Measurements from ENCODE around the gene RRP7A.
"Not testable (repeated sequence)": the region's sequence is repeated elsewhere in the genome, so short reads cannot be mapped to it uniquely, and the experiment has no call there.

RRP7A gene

DNA sequence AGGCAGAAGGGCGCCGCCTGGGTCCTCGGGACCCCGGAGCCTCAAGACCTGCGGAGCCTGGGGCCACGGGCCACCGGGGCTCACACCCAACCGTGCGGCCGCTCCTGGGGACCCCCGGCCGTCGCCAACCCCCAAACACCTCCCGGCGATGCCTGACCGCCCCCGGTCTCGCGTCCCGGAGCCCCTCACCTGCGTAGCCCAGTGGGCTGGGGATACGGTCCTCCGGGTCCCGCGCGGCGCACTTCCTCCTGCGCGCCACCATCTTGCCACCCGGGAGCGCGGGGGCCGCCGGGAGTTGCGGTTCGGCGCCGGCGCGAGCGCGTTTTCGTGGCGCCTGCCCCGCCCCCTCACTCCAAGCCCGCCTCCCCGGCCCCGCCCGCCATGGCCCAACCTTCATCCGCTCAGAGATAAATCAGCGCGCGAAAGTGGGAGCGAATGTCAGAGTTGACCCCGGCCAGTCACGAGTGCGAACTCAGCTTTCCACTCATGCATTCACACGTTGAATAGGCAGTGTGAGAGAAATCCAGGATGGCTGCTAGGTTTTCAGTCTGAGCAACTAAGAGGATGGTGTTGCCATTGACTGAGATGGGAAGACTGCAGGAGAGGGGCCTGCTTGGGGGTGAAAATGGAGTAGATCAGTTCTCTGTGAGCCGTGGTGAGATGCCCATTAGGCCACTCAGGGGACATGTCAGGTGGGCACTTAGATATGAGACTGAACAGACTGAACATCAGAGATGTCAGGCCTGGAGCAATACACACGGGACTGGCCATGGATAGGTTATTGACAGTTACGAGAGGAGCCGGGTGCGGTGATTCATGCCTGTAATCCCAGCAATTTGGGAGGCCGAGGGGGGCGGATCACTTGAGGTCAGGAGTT lies at the start of gene RRP7A:
TSS of gene RRP7A (minus strand) at position 272 of the 877 bp plus-strand sequence. CDS start at position 262, 10 bp downstream.
- H3K27me3 ChIP-seq (ENCODE audit: insufficient read depth, insufficient read length) = no peaks in the 10 kb centered on the region
- peak within 1 kb of the TSS; percentile 82 for H3K9ac ChIP-seq (ENCODE audit: insufficient read length, low read depth)
- H3K4me1 ChIP-seq (ENCODE audit: insufficient read depth, insufficient read length) = no peaks in the 10 kb centered on the region
- H3K9me3 ChIP-seq (ENCODE audit: insufficient read depth, low read length) = no peaks in the 10 kb centered on the region
- TF ChIP-seq YY1 (IDR thresholded peaks at IDR 0.05; ENCODE audit: insufficient read depth, insufficient read length) (peak; percentile 64), ZNF274 (IDR thresholded peaks at IDR 0.05; ENCODE audit: low read depth, low read length) (no peak)
- DNase-seq (ENCODE audit: low read depth, low spot score) = peak; percentile 43
- H3K4me3 ChIP-seq (ENCODE audit: insufficient read length, low read depth) = peak within 1 kb of the TSS; percentile 72
- peaks cover 22% of the 10 kb centered on the region for H3K36me3 ChIP-seq (ENCODE audit: insufficient read depth, insufficient read length, low read length)

- not testable (repeated sequence) for H3K4me3 ChIP-seq (ENCODE audit: insufficient read length, low read depth); H3K9me3 ChIP-seq (ENCODE audit: insufficient read depth, low read length); H3K4me1 ChIP-seq (ENCODE audit: insufficient read depth, insufficient read length); H3K9ac ChIP-seq (ENCODE audit: insufficient read length, low read depth); H3K27me3 ChIP-seq (ENCODE audit: insufficient read depth, insufficient read length); DNase-seq (ENCODE audit: low read depth, low spot score)
- H3K36me3 ChIP-seq (ENCODE audit: insufficient read depth, insufficient read length, low read length) = peaks cover 14% of the 10 kb centered on the region
Measured at GRCh38 chr22:42567950-42568349, 48.4 kb upstream of the RRP7A start.

DNA sequence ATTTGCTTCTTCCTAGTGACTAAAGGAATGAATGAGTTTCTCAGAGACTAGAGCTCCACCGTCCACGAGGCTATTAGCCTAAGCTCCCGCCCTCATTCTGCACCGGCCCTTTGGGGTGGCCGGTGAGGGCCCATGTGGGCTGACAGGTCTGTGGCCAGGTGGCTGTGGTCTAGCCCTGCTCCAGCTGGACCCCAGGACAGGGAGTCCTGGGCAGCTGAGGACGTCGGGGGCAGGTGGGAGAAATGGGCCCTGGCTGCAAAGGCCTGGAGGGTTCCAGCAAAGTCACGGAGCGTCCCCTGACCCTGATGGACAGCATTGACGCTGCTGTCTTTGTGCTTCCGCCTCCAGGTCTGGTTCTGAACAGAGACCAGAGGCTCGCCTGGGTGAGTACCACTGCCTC lies 46.4 kb upstream of the RRP7A start:
- no peak for DNase-seq (ENCODE audit: low read depth, low spot score)
- H3K4me3 ChIP-seq (ENCODE audit: insufficient read length, low read depth) = no peak overlapping the region
- no peaks in the 10 kb centered on the region for H3K9me3 ChIP-seq (ENCODE audit: insufficient read depth, low read length)
- H3K36me3 ChIP-seq (ENCODE audit: insufficient read depth, insufficient read length, low read length) = peaks cover 6% of the 10 kb centered on the region
- no peak for TF ChIP-seq SUZ12 (IDR thresholded peaks at IDR 0.05; ENCODE audit: extremely low read depth, insufficient read depth, insufficient read length)
- TF ChIP-seq YY1 (IDR thresholded peaks at IDR 0.05; ENCODE audit: insufficient read depth, insufficient read length) = no peak
- TF ChIP-seq ZNF274 (IDR thresholded peaks at IDR 0.05; ENCODE audit: low read depth, low read length) = no peak
- peaks cover 3% of the 10 kb centered on the region for H3K4me1 ChIP-seq (ENCODE audit: insufficient read depth, insufficient read length)
- no peak overlapping the region for H3K9ac ChIP-seq (ENCODE audit: insufficient read length, low read depth)
- no peaks in the 10 kb centered on the region for H3K27me3 ChIP-seq (ENCODE audit: insufficient read depth, insufficient read length)

DNA sequence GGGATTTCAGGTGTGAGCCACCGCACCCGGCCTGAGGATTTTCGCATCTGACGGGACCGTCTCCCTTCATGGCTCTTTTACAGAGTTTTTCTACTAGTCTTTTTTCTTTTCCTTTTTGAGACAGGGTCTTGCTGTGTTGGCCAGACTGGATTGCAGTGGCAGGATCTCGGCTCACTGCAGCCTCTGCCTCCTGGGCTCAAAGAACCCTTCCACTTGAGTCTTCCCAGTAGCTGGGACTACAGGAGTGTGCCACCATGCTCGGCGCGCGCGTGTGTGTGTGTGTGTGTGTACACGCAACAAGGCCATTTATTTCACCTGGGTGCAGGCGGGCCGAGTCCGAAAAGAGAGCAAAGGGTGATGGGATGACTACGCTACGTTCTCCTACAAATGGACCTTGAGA lies 45.1 kb upstream of the RRP7A start:
- H3K36me3 ChIP-seq (ENCODE audit: insufficient read depth, insufficient read length, low read length) = peaks cover 6% of the 10 kb centered on the region
- no peak for DNase-seq (ENCODE audit: low read depth, low spot score)
- no peak for TF ChIP-seq ZNF274 (IDR thresholded peaks at IDR 0.05; ENCODE audit: low read depth, low read length)
- TF ChIP-seq SUZ12 (IDR thresholded peaks at IDR 0.05; ENCODE audit: extremely low read depth, insufficient read depth, insufficient read length) = no peak
- TF ChIP-seq YY1 (IDR thresholded peaks at IDR 0.05; ENCODE audit: insufficient read depth, insufficient read length) = no peak

GRCh38 chr22:42563943-42564342 lies 44.3 kb upstream of the RRP7A start:
- H3K4me1 ChIP-seq (ENCODE audit: insufficient read depth, insufficient read length); H3K36me3 ChIP-seq (ENCODE audit: insufficient read depth, insufficient read length, low read length); H3K9ac ChIP-seq (ENCODE audit: insufficient read length, low read depth); H3K9me3 ChIP-seq (ENCODE audit: insufficient read depth, low read length); H3K27me3 ChIP-seq (ENCODE audit: insufficient read depth, insufficient read length); DNase-seq (ENCODE audit: low read depth, low spot score); H3K4me3 ChIP-seq (ENCODE audit: insufficient read length, low read depth): not testable (repeated sequence)

More for the DNA sequence above, 45.1 kb upstream of the RRP7A start:
- Histone ChIP-seq H3K9me3 (ENCODE audit: insufficient read depth, low read length) (no peaks in the 10 kb centered on the region), H3K27me3 (ENCODE audit: insufficient read depth, insufficient read length) (no peaks in the 10 kb centered on the region), H3K4me1 (ENCODE audit: insufficient read depth, insufficient read length) (peaks cover 3% of the 10 kb centered on the region), H3K9ac (ENCODE audit: insufficient read length, low read depth) (no peak overlapping the region), H3K4me3 (ENCODE audit: insufficient read length, low read depth) (no peak overlapping the region)

DNA sequence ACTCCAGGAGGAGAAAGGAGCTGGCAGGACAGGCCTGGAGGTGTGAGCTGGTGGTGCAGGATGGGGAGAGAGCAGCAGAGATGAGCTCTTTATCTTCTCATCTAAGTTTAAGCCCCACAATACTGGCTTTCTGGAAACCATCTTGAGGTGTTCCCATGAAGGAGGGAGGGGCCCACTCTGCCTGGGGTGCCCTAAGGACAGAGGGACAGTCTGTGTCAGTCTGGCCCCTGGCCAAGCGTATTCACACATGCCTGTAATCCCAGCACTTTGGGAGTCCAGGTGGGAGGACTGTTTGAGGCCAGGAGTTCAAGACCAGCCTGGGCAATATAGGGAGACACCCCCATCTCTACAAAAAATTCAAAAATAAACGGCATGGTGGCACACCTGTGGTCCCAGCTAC lies 43.1 kb upstream of the RRP7A start:
- TF ChIP-seq YY1 (IDR thresholded peaks at IDR 0.05; ENCODE audit: insufficient read depth, insufficient read length) = no peak
- TF ChIP-seq ZNF274 (IDR thresholded peaks at IDR 0.05; ENCODE audit: low read depth, low read length) = no peak
- TF ChIP-seq SUZ12 (IDR thresholded peaks at IDR 0.05; ENCODE audit: extremely low read depth, insufficient read depth, insufficient read length) = no peak
- peak overlapping the region; percentile 1 for H3K9ac ChIP-seq (ENCODE audit: insufficient read length, low read depth)

GRCh38 chr22:42562279-42562678 lies 42.7 kb upstream of the RRP7A start:
- TF ChIP-seq ZNF274 (IDR thresholded peaks at IDR 0.05; ENCODE audit: low read depth, low read length) = no peak
- no peak for TF ChIP-seq SUZ12 (IDR thresholded peaks at IDR 0.05; ENCODE audit: extremely low read depth, insufficient read depth, insufficient read length)
- TF ChIP-seq YY1 (IDR thresholded peaks at IDR 0.05; ENCODE audit: insufficient read depth, insufficient read length) = no peak
- no peak overlapping the region for H3K4me3 ChIP-seq (ENCODE audit: insufficient read length, low read depth)
- DNase-seq (ENCODE audit: low read depth, low spot score) = no peak
- no peaks in the 10 kb centered on the region for H3K27me3 ChIP-seq (ENCODE audit: insufficient read depth, insufficient read length)
- H3K9me3 ChIP-seq (ENCODE audit: insufficient read depth, low read length) = no peaks in the 10 kb centered on the region
- no peak overlapping the region for H3K9ac ChIP-seq (ENCODE audit: insufficient read length, low read depth)
- peaks cover 3% of the 10 kb centered on the region for H3K4me1 ChIP-seq (ENCODE audit: insufficient read depth, insufficient read length)
- peaks cover 3% of the 10 kb centered on the region for H3K36me3 ChIP-seq (ENCODE audit: insufficient read depth, insufficient read length, low read length)

More for the DNA sequence above, 43.1 kb upstream of the RRP7A start:
- H3K9me3 ChIP-seq (ENCODE audit: insufficient read depth, low read length) = no peaks in the 10 kb centered on the region
- peaks cover 3% of the 10 kb centered on the region for H3K36me3 ChIP-seq (ENCODE audit: insufficient read depth, insufficient read length, low read length)
- H3K4me1 ChIP-seq (ENCODE audit: insufficient read depth, insufficient read length) = peaks cover 3% of the 10 kb centered on the region
- no peak for DNase-seq (ENCODE audit: low read depth, low spot score)
- no peak overlapping the region for H3K4me3 ChIP-seq (ENCODE audit: insufficient read length, low read depth)
- no peaks in the 10 kb centered on the region for H3K27me3 ChIP-seq (ENCODE audit: insufficient read depth, insufficient read length)

Data from NT2/D1 (cell line).